Measurements from ENCODE around the gene TRIM66.

GRCh38 chr11:8674859-8675258 lies 7.6 kb downstream of the TRIM66 start:
- TF ChIP-seq CTCF (IDR thresholded peaks at IDR 0.05) (no peak), POLR2A (IDR thresholded peaks at IDR 0.05) (no peak)
